OCI-LY3 (cell line): ENCODE data around the gene ATF6.

Experiments
- EZH2phosphoT487 ChIP-seq: fragments of 200-600 bp; shearing (Covaris generic); IDR thresholded peaks from 2 replicates; pipeline ENCODE4 v1.6.1; 2018; ENCODE audit warnings: antibody characterized with exemption, mixed run types, low read depth
- TF ChIP-seq, protein P1 (sequence below): fragments of 200-600, 300-600 bp; sonication (generic); IDR thresholded peaks from 2 replicates; pipeline ENCODE4 v1.5.1; 2014; ENCODE audit warnings: antibody characterized with exemption, low read length, low read depth

DNA sequence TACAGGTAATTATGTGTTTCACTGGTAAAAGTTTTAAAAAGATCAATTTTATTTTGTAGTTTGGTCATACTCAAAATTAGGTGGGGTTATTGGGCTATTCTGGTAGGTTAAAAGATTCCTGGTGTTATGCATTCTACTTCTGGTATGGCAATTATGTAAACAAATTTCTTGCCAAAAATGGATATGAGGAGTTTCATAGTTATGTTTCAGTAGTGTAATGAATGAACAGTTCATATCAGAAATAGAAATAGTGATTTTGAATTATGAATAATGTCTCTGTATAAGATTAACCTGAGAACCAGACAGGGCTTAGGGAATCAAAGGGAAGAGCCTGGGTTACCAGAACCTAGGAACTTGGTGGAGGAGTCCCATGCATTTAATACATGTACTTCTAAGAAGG lies 15.9 kb downstream of the ATF6 start:
- TF ChIP-seq, protein P1, sequence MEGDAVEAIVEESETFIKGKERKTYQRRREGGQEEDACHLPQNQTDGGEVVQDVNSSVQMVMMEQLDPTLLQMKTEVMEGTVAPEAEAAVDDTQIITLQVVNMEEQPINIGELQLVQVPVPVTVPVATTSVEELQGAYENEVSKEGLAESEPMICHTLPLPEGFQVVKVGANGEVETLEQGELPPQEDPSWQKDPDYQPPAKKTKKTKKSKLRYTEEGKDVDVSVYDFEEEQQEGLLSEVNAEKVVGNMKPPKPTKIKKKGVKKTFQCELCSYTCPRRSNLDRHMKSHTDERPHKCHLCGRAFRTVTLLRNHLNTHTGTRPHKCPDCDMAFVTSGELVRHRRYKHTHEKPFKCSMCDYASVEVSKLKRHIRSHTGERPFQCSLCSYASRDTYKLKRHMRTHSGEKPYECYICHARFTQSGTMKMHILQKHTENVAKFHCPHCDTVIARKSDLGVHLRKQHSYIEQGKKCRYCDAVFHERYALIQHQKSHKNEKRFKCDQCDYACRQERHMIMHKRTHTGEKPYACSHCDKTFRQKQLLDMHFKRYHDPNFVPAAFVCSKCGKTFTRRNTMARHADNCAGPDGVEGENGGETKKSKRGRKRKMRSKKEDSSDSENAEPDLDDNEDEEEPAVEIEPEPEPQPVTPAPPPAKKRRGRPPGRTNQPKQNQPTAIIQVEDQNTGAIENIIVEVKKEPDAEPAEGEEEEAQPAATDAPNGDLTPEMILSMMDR, result no peak
- no peak for TF ChIP-seq EZH2phosphoT487
